ENCODE measurements around the gene OPA1.

OPA1 gene

GRCh38 chr3:193648542-193649076, 55.6 kb downstream of the OPA1 start:
- no peak for DNase-seq (ENCODE audit: low spot score)

GRCh38 chr3:193650585-193650984, 57.6 kb downstream of the OPA1 start:
- no peak for DNase-seq (ENCODE audit: low spot score)

GRCh38 chr3:193655831-193656433, 62.9 kb downstream of the OPA1 start:
- DNase-seq (ENCODE audit: low spot score) = no peak

GRCh38 chr3:193656445-193656844, 63.4 kb downstream of the OPA1 start:
- no peak for DNase-seq (ENCODE audit: low spot score)

GRCh38 chr3:193656878-193657282, 63.9 kb downstream of the OPA1 start:
- DNase-seq (ENCODE audit: low spot score) = no peak

GRCh38 chr3:193660171-193660570, 67.2 kb downstream of the OPA1 start:
- no peak for DNase-seq (ENCODE audit: low spot score)

GRCh38 chr3:193660698-193661411, 67.8 kb downstream of the OPA1 start:
- no peak for DNase-seq (ENCODE audit: low spot score)

GRCh38 chr3:193662757-193663322, 69.8 kb downstream of the OPA1 start:
- DNase-seq (ENCODE audit: low spot score) = no peak

- no peak for DNase-seq (ENCODE audit: low spot score)
Observed at GRCh38 chr3:193665370-193665989, 72.5 kb downstream of the OPA1 start.

GRCh38 chr3:193673845-193674244, 80.8 kb downstream of the OPA1 start:
- peak; percentile 74 for DNase-seq (ENCODE audit: low spot score)

- no peak for DNase-seq (ENCODE audit: low spot score)
Observed at GRCh38 chr3:193674714-193675113, 81.7 kb downstream of the OPA1 start.

GRCh38 chr3:193677734-193678133, 84.7 kb downstream of the OPA1 start:
- no peak for DNase-seq (ENCODE audit: low spot score)

GRCh38 chr3:193680220-193680619, 87.2 kb downstream of the OPA1 start:
- DNase-seq (ENCODE audit: low spot score) = no peak

GRCh38 chr3:193681631-193682030, 88.6 kb downstream of the OPA1 start:
- DNase-seq (ENCODE audit: low spot score) = no peak

GRCh38 chr3:193686665-193687483, 93.9 kb downstream of the OPA1 start:
- no peak for DNase-seq (ENCODE audit: low spot score)

GRCh38 chr3:193688834-193689714, 96.1 kb downstream of the OPA1 start:
- no peak for DNase-seq (ENCODE audit: low spot score)

GRCh38 chr3:193693774-193694173, 100.8 kb downstream of the OPA1 start:
- no peak for DNase-seq (ENCODE audit: low spot score)

GRCh38 chr3:193701953-193702635, 109.1 kb downstream of the OPA1 start:
- no peak for DNase-seq (ENCODE audit: low spot score)

GRCh38 chr3:193702967-193703366, 110.0 kb downstream of the OPA1 start:
- no peak for DNase-seq (ENCODE audit: low spot score)

GRCh38 chr3:193704431-193704830, 111.4 kb downstream of the OPA1 start:
- no peak for DNase-seq (ENCODE audit: low spot score)

Data from Ammon's horn (tissue), 1 donor.